ENCODE measurements around the gene RPA3. TPM values are rescaled to one million over a fixed set of nuclear protein-coding genes. Genes with fewer than 3 reads are reported as not detected.

The RPA3 gene
- 16.9 and 22.8 TPM in 2 replicates for total RNA-seq

GRCh38 chr7:7718492-7718891 is at the start of gene RPA3:
Gene RPA3, minus strand, starts transcription at chr7:7718607. Its CDS starts 78,189 bp downstream, at chr7:7640418.

GRCh38 chr7:7640221-7641128 is 77.9 kb downstream of the RPA3 start, which contains the start of gene UMAD1:
Gene UMAD1, plus strand, starts transcription at chr7:7640752. Its CDS starts 32,620 bp downstream, at chr7:7673372.

Other genes starting within 250 kb of the RPA3 start
- gene COL28A1, start 182.7 kb downstream of the RPA3 start, total RNA-seq = 0.44 TPM in 1 of 2 replicates, not detected in the other
- 15.7 and 17.3 TPM in 2 replicates for gene MIOS, start 151.7 kb downstream of the RPA3 start, total RNA-seq
- 7.0 and 8.3 TPM in 2 replicates for gene UMAD1, start 77.9 kb downstream of the RPA3 start, total RNA-seq